Measurements from ENCODE around the gene CRKL. TPM values are rescaled to one million over a fixed set of nuclear protein-coding genes. Genes with fewer than 3 reads are reported as not detected.

Gene CRKL
- total and polyA plus RNA-seq, 9 donors, result 36.4 to 56.8 (median 45.2) TPM

- DNase-seq, result no peak
- Histone ChIP-seq H3K27me3 (ENCODE audit: control insufficient read depth, insufficient read depth, low read length) (no peaks in the 10 kb centered on the region), H3K36me3 (ENCODE audit: control insufficient read depth, insufficient read depth, low read length) (peaks cover 87% of the 10 kb centered on the region), H3K9me3 (replicated peaks; ENCODE audit: control insufficient read depth, low read depth, low read length) (no peaks in the 10 kb centered on the region), H3K4me3 (ENCODE audit: low read length) (no peak overlapping the region), H3K27ac (ENCODE audit: low read length) (no peak overlapping the region), H3K4me1 (ENCODE audit: control insufficient read depth, insufficient read depth, low read length) (peaks cover 11% of the 10 kb centered on the region)
- 95% methylated on average over 10 of the region's 10 CpGs for WGBS (ENCODE audit: insufficient coverage)
Measured at GRCh38 chr22:20996031-20996410, 78.8 kb downstream of the CRKL start.

GRCh38 chr22:20996598-20997535 lies 79.7 kb downstream of the CRKL start:
- Histone ChIP-seq H3K4me1 (ENCODE audit: control insufficient read depth, insufficient read depth, low read length) (peaks cover 16% of the 10 kb centered on the region), H3K36me3 (ENCODE audit: control insufficient read depth, insufficient read depth, low read length) (peaks cover 79% of the 10 kb centered on the region), H3K9me3 (replicated peaks; ENCODE audit: control insufficient read depth, low read depth, low read length) (no peaks in the 10 kb centered on the region), H3K27me3 (ENCODE audit: control insufficient read depth, insufficient read depth, low read length) (no peaks in the 10 kb centered on the region), H3K4me3 (ENCODE audit: low read length) (no peak overlapping the region), H3K27ac (ENCODE audit: low read length) (no peak overlapping the region)
- WGBS (ENCODE audit: insufficient coverage), result 85% methylated on average over 27 of the region's 27 CpGs
- no peak for DNase-seq

- peaks cover 16% of the 10 kb centered on the region for H3K4me1 ChIP-seq (ENCODE audit: control insufficient read depth, insufficient read depth, low read length)
- H3K9me3 ChIP-seq (replicated peaks; ENCODE audit: control insufficient read depth, low read depth, low read length), result no peaks in the 10 kb centered on the region
- 59% methylated on average over 11 of the region's 13 CpGs for WGBS (ENCODE audit: insufficient coverage)
- H3K27me3 ChIP-seq (ENCODE audit: control insufficient read depth, insufficient read depth, low read length), result no peaks in the 10 kb centered on the region
- no peak overlapping the region for H3K27ac ChIP-seq (ENCODE audit: low read length)
- H3K36me3 ChIP-seq (ENCODE audit: control insufficient read depth, insufficient read depth, low read length), result peaks cover 71% of the 10 kb centered on the region
- DNase-seq, result no peak
- no peak overlapping the region for H3K4me3 ChIP-seq (ENCODE audit: low read length)
Measured at GRCh38 chr22:20997536-20998257, 80.5 kb downstream of the CRKL start.

GRCh38 chr22:20998411-20999336 lies 81.5 kb downstream of the CRKL start:
- H3K36me3 ChIP-seq (ENCODE audit: control insufficient read depth, insufficient read depth, low read length), result peaks cover 63% of the 10 kb centered on the region
- 65% methylated on average over 7 of the region's 7 CpGs for WGBS (ENCODE audit: insufficient coverage)

GRCh38 chr22:20999350-21000206 lies 82.4 kb downstream of the CRKL start:
- 90% methylated on average over 24 of the region's 27 CpGs for WGBS (ENCODE audit: insufficient coverage)
- Histone ChIP-seq H3K36me3 (ENCODE audit: control insufficient read depth, insufficient read depth, low read length) (peaks cover 59% of the 10 kb centered on the region), H3K4me3 (ENCODE audit: low read length) (no peak overlapping the region), H3K9me3 (replicated peaks; ENCODE audit: control insufficient read depth, low read depth, low read length) (no peaks in the 10 kb centered on the region), H3K4me1 (ENCODE audit: control insufficient read depth, insufficient read depth, low read length) (peaks cover 28% of the 10 kb centered on the region), H3K27ac (ENCODE audit: low read length) (no peak overlapping the region), H3K27me3 (ENCODE audit: control insufficient read depth, insufficient read depth, low read length) (no peaks in the 10 kb centered on the region)
- DNase-seq, result no peak

More at GRCh38 chr22:20998411-20999336, 81.5 kb downstream of the CRKL start:
- Histone ChIP-seq H3K27me3 (ENCODE audit: control insufficient read depth, insufficient read depth, low read length) (no peaks in the 10 kb centered on the region), H3K4me3 (ENCODE audit: low read length) (no peak overlapping the region), H3K9me3 (replicated peaks; ENCODE audit: control insufficient read depth, low read depth, low read length) (no peaks in the 10 kb centered on the region), H3K27ac (ENCODE audit: low read length) (no peak overlapping the region), H3K4me1 (ENCODE audit: control insufficient read depth, insufficient read depth, low read length) (peaks cover 26% of the 10 kb centered on the region)
- no peak for DNase-seq

- H3K4me3 ChIP-seq (ENCODE audit: low read length), result peak overlapping the region; percentile 68
- peaks cover 53% of the 10 kb centered on the region for H3K36me3 ChIP-seq (ENCODE audit: control insufficient read depth, insufficient read depth, low read length)
- no peaks in the 10 kb centered on the region for H3K27me3 ChIP-seq (ENCODE audit: control insufficient read depth, insufficient read depth, low read length)
- H3K27ac ChIP-seq (ENCODE audit: low read length), result peak overlapping the region; percentile 100
- H3K4me1 ChIP-seq (ENCODE audit: control insufficient read depth, insufficient read depth, low read length), result peaks cover 28% of the 10 kb centered on the region
- no peaks in the 10 kb centered on the region for H3K9me3 ChIP-seq (replicated peaks; ENCODE audit: control insufficient read depth, low read depth, low read length)
- WGBS (ENCODE audit: insufficient coverage), result 39% methylated on average over 15 of the region's 22 CpGs
- DNase-seq, result no peak
Measured at GRCh38 chr22:21000207-21000986, 83.2 kb downstream of the CRKL start.

GRCh38 chr22:21000987-21001600 lies 83.9 kb downstream of the CRKL start:
- peak; percentile 38 for DNase-seq
- Histone ChIP-seq H3K4me3 (ENCODE audit: low read length) (peak overlapping the region; percentile 68), H3K27ac (ENCODE audit: low read length) (peak overlapping the region; percentile 100), H3K27me3 (ENCODE audit: control insufficient read depth, insufficient read depth, low read length) (no peaks in the 10 kb centered on the region), H3K9me3 (replicated peaks; ENCODE audit: control insufficient read depth, low read depth, low read length) (no peaks in the 10 kb centered on the region), H3K36me3 (ENCODE audit: control insufficient read depth, insufficient read depth, low read length) (peaks cover 48% of the 10 kb centered on the region), H3K4me1 (ENCODE audit: control insufficient read depth, insufficient read depth, low read length) (peaks cover 28% of the 10 kb centered on the region)
- WGBS (ENCODE audit: insufficient coverage), result 2% methylated on average over 26 of the region's 26 CpGs

GRCh38 chr22:21001601-21002325 lies 84.6 kb downstream of the CRKL start, which contains the start of gene THAP7:
THAP7 (minus strand) TSS chr22:21002118; CDS start chr22:21001911, 207 bp downstream.
- peak within 1 kb of the TSS; percentile 100 for H3K27ac ChIP-seq (ENCODE audit: low read length)
- peak; percentile 98 for DNase-seq
- no peaks in the 10 kb centered on the region for H3K9me3 ChIP-seq (replicated peaks; ENCODE audit: control insufficient read depth, low read depth, low read length)
- no peaks in the 10 kb centered on the region for H3K27me3 ChIP-seq (ENCODE audit: control insufficient read depth, insufficient read depth, low read length)
- H3K4me3 ChIP-seq (ENCODE audit: low read length), result peak within 1 kb of the TSS; percentile 68
- peaks cover 28% of the 10 kb centered on the region for H3K4me1 ChIP-seq (ENCODE audit: control insufficient read depth, insufficient read depth, low read length)
- under 1% methylated on average over 81 of the region's 83 CpGs for WGBS (ENCODE audit: insufficient coverage)
- peaks cover 42% of the 10 kb centered on the region for H3K36me3 ChIP-seq (ENCODE audit: control insufficient read depth, insufficient read depth, low read length)

All from muscle of leg (tissue), 11 donors.